Activated T-cell treated with anti-CD3 and anti-CD28 coated beads for 4 hours (primary cell): ENCODE data around the gene BTBD9.
"Not testable (repeated sequence)": the region's sequence is repeated elsewhere in the genome, so short reads cannot be mapped to it uniquely, and the experiment has no call there.

Source experiments
- DNase-seq: peaks from one replicate; pipeline ENCODE4 v3.0.0-alpha.2; 2020

BTBD9 gene

DNA sequence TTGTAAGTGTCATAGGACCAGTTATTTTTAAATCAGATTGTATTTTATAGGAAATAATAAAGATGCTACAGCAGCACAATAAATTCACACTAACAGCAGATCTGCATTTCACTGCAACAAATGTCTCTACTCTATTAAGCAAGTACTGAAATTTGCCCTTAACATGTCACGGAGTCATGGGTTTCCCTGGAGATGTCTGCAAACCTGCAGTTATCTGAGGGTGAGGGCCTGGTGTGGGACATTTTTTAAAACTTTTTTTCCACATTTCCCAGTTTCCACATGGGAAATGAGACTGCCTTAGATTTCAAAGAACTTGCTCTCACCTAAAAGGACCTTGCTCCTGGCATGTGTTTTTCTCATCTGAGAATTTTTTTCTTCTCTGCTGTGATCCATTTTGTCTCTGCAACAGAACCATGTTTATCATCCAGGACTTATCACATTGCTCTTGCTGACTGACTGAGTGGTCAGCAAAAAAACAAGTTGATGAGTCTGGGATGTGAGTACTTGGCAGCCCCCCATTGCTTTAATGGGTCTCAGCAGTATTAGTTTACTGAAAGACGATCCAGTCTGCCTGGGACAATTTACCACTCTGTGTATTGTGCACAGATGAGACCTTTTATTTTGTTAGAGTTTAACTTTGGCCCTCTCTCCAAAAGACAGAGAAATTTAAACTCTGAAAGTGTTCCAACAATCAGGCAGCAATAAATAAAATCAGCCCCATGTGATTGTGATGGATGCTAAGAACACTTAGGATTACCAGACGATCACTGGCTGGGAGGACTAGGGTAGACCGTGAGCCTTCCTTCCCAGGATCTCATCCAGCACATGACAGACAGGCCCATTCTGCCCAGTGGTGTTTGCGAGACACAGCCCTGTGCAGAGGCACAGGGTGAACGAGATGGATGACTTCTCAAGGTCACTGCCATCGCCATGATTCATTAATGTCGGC lies 268.8 kb downstream of the BTBD9 start:
- DNase-seq = no peak

DNA sequence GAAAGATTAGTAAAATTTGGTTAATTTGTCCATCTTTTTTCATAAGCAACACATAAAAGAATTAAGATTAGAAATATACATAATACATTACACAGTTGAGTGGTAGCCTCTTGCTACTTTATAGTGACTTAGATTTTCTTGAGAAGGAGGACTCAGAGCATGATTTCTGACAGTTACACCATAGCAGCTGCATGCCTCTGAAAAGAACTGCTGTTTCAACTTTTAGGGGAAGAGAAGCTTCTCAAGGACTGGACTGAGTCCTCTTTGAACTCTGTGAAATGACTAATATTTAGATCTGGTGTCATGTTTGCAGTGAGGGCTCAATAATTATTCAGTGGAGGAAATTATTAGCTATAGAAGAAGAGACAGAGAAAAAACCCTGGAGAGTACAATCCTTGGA lies 272.5 kb downstream of the BTBD9 start:
- DNase-seq = no peak

- DNase-seq = no peak
Measured at GRCh38 chr6:38366234-38366633, 273.5 kb downstream of the BTBD9 start.

GRCh38 chr6:38364775-38365174 lies 275.0 kb downstream of the BTBD9 start:
- no peak for DNase-seq

DNA sequence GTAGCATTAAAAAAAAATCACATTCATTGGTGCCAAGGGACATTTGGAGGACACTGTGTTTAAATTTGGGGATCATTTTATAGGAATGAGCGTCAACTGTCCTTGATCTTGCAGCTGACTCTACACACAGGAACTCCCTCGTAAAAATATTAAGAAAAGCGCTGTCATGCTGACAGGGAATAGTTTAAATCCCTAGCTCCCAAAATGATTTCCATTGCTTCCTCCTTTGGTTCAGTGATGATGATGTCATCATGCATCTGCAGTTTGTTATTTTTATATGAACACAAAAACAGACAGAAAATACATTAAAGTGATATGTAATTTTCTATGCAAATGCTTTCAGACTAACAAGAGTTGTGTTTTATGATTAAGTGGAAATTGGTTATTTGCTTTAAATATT lies 275.6 kb downstream of the BTBD9 start:
- no peak for DNase-seq

GRCh38 chr6:38355519-38355918 lies 284.2 kb downstream of the BTBD9 start:
- DNase-seq = no peak

DNA sequence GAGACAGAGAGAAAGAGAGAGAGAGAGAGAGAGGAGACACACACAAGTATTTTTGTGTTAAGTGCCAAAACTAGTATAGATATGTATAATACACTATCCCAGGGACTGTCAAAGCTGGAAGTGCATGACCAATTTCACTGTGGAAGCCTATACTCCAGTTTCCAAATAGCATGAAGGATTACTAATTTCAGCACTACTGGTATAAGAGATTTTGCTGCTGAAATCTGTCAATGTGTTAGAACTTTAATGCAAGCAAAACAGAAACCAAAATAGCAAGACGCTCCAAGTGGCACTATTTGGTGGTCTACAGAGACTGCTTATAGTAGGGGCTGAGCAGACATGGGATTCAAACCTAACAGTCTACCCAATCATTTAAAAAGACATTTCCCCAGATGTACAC lies 284.8 kb downstream of the BTBD9 start:
- no peak for DNase-seq

DNA sequence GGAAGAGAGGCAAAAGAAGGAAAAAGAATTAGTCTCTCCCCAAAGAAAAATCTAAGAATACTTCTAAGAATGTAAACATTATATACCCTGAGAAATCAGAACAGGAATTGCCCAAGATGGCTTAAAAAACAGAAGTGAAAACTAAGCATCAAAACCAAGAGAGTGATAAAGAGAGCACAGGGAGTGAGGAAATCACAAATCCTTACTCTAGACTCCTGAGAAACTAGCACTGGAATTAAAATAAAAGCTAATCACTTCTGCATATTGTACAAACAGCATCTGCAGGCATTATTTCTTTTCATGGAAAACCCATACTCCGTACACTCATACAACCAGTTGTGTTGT lies 285.7 kb downstream of the BTBD9 start:
- DNase-seq = no peak

DNA sequence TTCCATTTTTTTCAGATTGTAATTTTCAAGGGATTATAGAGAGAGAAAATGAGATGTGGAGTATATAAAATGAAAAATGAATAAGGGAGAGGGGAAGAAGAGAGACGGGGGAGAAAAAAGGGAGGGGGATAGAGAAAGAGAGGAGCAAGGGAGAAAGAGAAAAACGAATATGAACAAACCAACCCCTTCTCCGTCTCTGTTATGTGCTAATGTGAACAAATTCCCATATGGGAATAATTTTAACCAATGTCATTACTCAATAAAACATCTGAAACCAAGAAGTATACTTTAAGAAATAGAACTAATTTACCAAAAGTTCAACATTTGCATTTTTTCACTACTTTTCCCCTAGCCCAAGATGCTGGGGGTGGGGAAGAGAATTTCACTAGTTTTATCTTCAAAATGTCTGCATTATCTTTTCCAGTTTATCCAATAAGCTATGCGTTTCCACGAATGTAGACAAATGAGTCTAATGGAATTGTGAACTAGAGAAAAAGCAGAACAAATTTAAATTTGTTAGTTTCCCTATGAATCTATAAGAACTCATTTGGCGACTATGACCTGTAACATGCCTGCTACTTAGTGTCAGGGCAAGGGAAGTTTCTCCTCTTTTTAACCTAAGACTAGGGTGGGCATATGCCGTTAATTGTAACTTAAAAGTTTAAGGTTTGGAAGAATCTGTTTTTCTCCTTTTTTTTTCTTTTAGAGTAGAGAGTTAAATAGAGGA lies 286.3 kb downstream of the BTBD9 start:
- DNase-seq = no peak

- no peak for DNase-seq
Measured at GRCh38 chr6:38352636-38353035, 287.1 kb downstream of the BTBD9 start.

GRCh38 chr6:38350942-38351341 lies 288.8 kb downstream of the BTBD9 start:
- no peak for DNase-seq

DNA sequence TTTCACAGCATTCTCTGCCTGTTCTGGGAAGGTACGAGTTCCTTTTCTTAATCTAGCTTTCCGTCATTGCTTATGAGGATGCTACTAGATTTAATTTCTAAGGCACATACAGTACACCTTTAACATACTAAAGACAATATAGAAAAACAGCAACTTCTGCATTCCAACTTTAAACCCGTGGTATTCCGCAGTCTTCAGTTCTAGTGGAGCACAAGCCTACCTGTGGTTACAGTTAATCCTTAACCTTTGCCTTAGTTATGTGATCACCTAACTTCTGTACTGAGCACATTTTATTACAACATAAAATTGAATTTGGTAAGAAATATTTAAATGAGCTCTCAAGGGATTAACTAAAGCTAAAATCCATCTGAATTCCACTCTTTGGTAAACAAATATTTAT lies 289.5 kb downstream of the BTBD9 start:
- no peak for DNase-seq

GRCh38 chr6:38349795-38350194 lies 289.9 kb downstream of the BTBD9 start:
- DNase-seq = no peak

DNA sequence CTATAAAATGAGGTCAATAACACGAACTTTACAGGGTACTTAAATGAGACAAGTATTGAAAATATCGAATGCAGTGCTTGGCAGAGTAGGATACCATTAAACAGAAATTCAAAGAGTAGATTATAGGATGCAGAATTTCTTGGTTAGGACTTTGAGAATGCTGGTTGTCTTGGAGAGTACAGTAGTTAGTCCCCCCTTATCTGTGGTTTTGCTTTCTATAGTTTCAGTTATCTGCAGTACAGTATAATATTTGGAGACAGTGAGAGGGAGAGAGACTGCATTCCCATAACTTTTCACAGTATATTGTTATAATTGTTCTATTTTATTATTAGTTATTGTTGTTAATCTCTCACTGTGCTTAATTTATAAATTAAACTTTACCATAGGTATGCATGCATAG lies 290.5 kb downstream of the BTBD9 start:
- no peak for DNase-seq

DNA sequence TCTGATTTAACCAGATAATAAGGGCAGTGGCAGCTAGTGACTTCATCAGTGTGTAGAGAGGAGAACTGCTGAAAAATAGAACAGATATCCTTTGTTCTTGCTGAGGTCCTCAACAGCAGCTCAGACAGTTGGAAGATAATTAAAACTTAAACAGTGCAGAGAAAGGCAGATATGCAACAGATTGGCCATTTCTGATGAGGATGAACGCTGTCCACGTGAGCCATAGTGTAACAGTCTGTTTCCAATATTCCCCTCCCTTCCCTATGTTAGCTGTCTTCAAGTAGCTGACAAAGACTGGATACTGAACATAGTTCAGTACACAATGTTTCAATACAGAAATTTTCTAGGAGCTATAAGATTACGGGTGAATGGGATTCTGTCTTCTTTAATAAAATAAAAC lies 291.4 kb downstream of the BTBD9 start:
- no peak for DNase-seq

DNA sequence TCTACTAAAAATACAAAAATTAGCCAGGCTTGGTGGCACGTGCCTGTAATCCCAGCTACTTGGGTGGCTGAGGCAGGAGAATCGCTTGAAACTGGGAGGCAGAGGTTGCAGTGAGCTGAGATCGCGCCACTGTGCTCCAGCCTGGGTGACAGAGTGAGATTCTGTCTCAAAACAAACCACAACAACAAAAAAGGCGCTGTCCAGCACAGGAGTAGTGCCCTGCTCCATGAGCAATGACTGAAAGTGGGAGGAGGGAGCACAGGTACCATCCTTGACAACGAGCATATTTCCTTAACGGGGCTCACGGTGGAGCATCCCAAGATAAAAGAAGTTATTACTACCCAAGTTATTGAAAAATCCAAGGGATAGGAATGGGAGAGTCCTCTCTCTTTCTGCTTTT lies 291.9 kb downstream of the BTBD9 start:
- DNase-seq = not testable (repeated sequence)

GRCh38 chr6:38346291-38347079 lies 293.2 kb downstream of the BTBD9 start:
- DNase-seq = no peak

DNA sequence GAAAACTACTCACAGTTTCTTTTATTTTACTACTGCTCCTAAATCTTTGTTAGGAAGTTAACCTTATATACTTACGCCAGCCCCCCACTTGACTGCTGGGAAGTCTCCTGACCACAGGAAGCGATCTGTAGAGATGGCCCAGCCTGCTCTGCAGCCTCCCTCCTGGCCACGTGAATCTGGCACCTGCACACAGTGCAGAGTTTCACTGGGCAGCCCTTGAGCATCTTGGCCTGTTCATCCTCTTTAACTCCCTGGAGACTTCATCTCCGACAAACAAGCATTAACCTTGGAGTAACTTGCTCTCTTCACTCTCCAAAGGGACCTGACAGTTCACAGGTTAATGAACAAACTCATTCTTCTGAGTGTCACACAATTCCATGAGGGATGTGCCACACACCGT lies 294.1 kb downstream of the BTBD9 start:
- DNase-seq = no peak

DNA sequence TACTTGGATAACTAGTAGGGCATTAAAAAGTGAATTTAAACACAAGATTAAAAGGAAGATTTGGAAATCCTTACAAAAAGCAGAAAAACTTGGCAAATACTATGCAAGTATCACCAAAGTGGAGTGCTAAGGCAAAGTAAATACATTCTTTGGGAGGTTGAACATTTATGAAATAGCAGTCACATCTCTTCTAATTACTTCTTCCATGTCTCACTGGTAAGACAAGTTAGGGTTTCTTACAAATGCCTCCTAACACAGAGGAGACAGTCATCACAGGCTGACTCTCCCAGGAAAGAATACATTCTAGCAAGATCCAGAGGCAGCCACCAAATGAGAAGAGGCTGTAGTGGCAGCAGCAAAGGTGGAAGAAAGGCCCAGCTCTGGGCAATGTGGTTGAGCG lies 298.2 kb downstream of the BTBD9 start:
- no peak for DNase-seq

- no peak for DNase-seq
Measured at GRCh38 chr6:38339914-38340313, 299.8 kb downstream of the BTBD9 start.

GRCh38 chr6:38337819-38338465 lies 301.8 kb downstream of the BTBD9 start:
- DNase-seq = no peak

DNA sequence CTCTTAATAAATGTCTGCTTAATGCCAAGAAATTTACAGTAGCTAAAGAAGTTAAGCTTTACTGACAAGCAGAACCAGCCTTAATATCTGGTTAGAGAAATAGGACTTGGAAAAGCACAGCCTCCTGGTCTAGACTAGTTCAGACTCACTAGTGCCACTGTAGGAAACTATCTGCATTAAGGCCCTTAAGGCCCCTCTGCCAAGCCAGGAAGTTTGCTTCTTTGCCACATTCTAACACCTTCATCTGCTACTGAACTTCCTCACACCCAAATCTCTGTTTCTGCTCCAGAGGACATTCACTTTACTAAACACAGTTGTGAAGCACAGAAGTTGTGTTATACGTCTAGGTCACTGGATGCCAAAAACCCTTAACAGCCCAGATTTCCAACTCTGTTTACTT lies 302.8 kb downstream of the BTBD9 start:
- DNase-seq = no peak

DNA sequence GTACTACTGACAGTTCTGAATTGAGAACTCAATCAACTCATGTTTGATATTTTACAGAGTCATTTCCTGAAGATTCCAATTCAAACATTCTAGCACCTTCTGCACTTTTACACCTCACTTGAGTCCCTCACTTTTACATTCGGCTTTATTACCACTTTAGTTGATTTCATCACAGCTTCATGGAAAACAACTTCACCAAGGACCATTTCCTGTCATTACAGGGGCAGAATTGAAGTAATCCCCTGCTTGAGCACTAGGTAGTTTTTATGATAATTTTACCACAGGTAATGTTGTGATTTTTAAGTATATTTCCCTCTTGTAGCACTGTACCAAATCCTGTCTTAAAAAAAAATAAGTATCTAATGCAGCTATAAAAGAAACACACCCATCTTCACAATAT lies 312.9 kb downstream of the BTBD9 start:
- DNase-seq = no peak
